Erythroblast (primary cell): ENCODE results near the gene GRIK2.

ENCODE experiments used
- GATA1 ChIP-seq: IDR thresholded peaks from 2 replicates; pipeline ENCODE4 v1.6.1; 2011; ENCODE audit warnings: low read depth, mild to moderate bottlenecking, control low read depth, low read length, moderate library complexity
- POLR2A ChIP-seq: IDR thresholded peaks from 2 replicates; pipeline ENCODE4 v1.6.1; 2011; ENCODE audit warnings: mild to moderate bottlenecking, low read length

- TF ChIP-seq POLR2A = no peak
- TF ChIP-seq GATA1 = no peak
Observed at GRCh38 chr6:101539510-101540245, 146.2 kb downstream of the GRIK2 start.
